HCT116 (cell line): ENCODE data around the gene SDK2. TPM values are rescaled to one million over a fixed set of nuclear protein-coding genes. Genes with fewer than 3 reads are reported as not detected.

Experiments
- ATAC-seq: fragments of 200-7000 bp; cut with Tn5 transposase; 2 replicates; pipeline ENCODE4 v1.9.1; 2020; ENCODE audit warnings: mild to moderate bottlenecking, moderate library complexity
- BruUV-seq: library from RNA; stranded (reverse); fragments of 400-500 nt; replicated peaks from 2 replicates; lab custom pipeline; 2021; lab: Mats Ljungman, UMichigan
- CTCF ChIA-PET: fragments of 300-600 bp; sonication (Branson Sonifier 250); formaldehyde crosslinking; loops from one replicate; lab custom pipeline; 2021; ENCODE audit warnings: antibody characterized with exemption; lab: Charles Lee
- POLR2A ChIA-PET: fragments of 300-600, 350-600 bp; sonication (Branson Sonifier 250); formaldehyde crosslinking; loops from one replicate; lab custom pipeline; 2021; ENCODE audit warnings: antibody characterized with exemption; lab: Charles Lee
- RAD21 ChIA-PET, 2 experiments: fragments of 300-600 bp; sonication (Branson Sonifier 250); formaldehyde crosslinking; loops; one replicate each; lab custom pipeline; 2023; ENCODE audit warnings: low total read pairs in 2 of 2; ENCODE audit not compliant: uncharacterized antibody in 2 of 2, unreplicated experiment in 2 of 2, low non-redundant PET in 1 of 2; lab: Charles Lee
- DNase-seq: peaks from one replicate; pipeline ENCODE4 v3.0.0-alpha.2; 2010; ENCODE audit warnings: low read depth, low spot score
- H2AFZ ChIP-seq: fragments of 200-600 bp; shearing (Covaris generic), sonication (generic); 2 replicates; pipeline ENCODE4 v1.6.1; 2017; ENCODE audit warnings: low read depth, mixed run types, mixed read lengths, antibody characterized with exemption, low read length; ENCODE audit not compliant: poor library complexity, severe bottlenecking
- H3K27ac ChIP-seq: 2 replicates; pipeline ENCODE4 v1.5.1; 2012; ENCODE audit warnings: low read depth, low read length
- H3K27me3 ChIP-seq: fragments of 200-600 bp; sonication (generic); 2 replicates; pipeline ENCODE4 v1.6.1; 2016; ENCODE audit warnings: mixed run types, low read length, mixed read lengths; ENCODE audit not compliant: insufficient read depth
- H3K36me3 ChIP-seq, 2 experiments: fragments of 200-500 bp in 1 of 2; fragments of 200-600 bp in 1 of 2; sonication (Bioruptor generic) in 1 of 2; sonication (generic) in 1 of 2; 2 replicates each; pipeline versions ENCODE4 v1.5.1 to v1.6.1; 2014 to 2016; ENCODE audit warnings: low read length in 2 of 2, inconsistent platforms in 1 of 2, mixed read lengths in 1 of 2, mixed run types in 1 of 2; ENCODE audit not compliant: insufficient read depth in 2 of 2, control insufficient read depth in 1 of 2
- H3K4me1 ChIP-seq, 2 experiments: fragments of 200-600 bp in 1 of 2; sonication (generic) in 1 of 2; 2 replicates each; pipeline versions ENCODE4 v1.5.1 to v1.6.1; 2012 to 2017; ENCODE audit warnings: low read length in 2 of 2, inconsistent platforms in 1 of 2, mild to moderate bottlenecking in 1 of 2, mixed read lengths in 1 of 2, mixed run types in 1 of 2, moderate library complexity in 1 of 2; ENCODE audit not compliant: insufficient read depth in 2 of 2, control insufficient read depth in 1 of 2
- H3K4me2 ChIP-seq: fragments of 200-600 bp; sonication (generic); 2 replicates; pipeline ENCODE4 v1.6.1; 2017; ENCODE audit warnings: mixed run types, low read length, mixed read lengths
- H3K4me3 ChIP-seq, 2 experiments: fragments of 200-600 bp in 1 of 2; sonication (generic) in 1 of 2; replicated peaks in 1 of 2; 2 replicates each; pipeline ENCODE4 v1.5.1; 2011 to 2016; ENCODE audit warnings: low read length in 2 of 2, control low read depth in 1 of 2, low read depth in 1 of 2, mild to moderate bottlenecking in 1 of 2, mixed read lengths in 1 of 2, mixed run types in 1 of 2
- H3K79me2 ChIP-seq: fragments of 200-600 bp; sonication (generic); 2 replicates; pipeline ENCODE4 v1.6.1; 2017; ENCODE audit warnings: mild to moderate bottlenecking, mixed run types, low read length, moderate library complexity, mixed read lengths; ENCODE audit not compliant: insufficient read depth
- H3K9ac ChIP-seq: fragments of 200-600 bp; sonication (generic); 2 replicates; pipeline ENCODE4 v1.6.1; 2016; ENCODE audit warnings: low read length, mixed read lengths
- H3K9me2 ChIP-seq: fragments of 200-600 bp; sonication (generic), shearing (Covaris generic); 2 replicates; pipeline ENCODE4 v1.6.1; 2017; ENCODE audit warnings: mixed run types, mild to moderate bottlenecking, moderate library complexity; ENCODE audit not compliant: insufficient read depth
- H3K9me3 ChIP-seq, 2 experiments: fragments of 200-500 bp in 1 of 2; fragments of 200-600 bp in 1 of 2; sonication (Bioruptor generic) in 1 of 2; sonication (generic) in 1 of 2; 2 replicates each; pipeline ENCODE4 v1.6.1; 2014 to 2017; ENCODE audit warnings: low read length in 2 of 2, mixed read lengths in 2 of 2, inconsistent platforms in 1 of 2, low read depth in 1 of 2, mild to moderate bottlenecking in 1 of 2, mixed run types in 1 of 2, moderate library complexity in 1 of 2; ENCODE audit not compliant: control insufficient read depth in 1 of 2, insufficient read depth in 1 of 2
- H4K20me1 ChIP-seq: fragments of 200-600 bp; sonication (generic), shearing (Covaris generic); 2 replicates; pipeline ENCODE4 v1.6.1; 2017; ENCODE audit warnings: mixed run types, mild to moderate bottlenecking, moderate library complexity; ENCODE audit not compliant: insufficient read depth
- CEBPB ChIP-seq: IDR thresholded peaks from 2 replicates; pipeline ENCODE4 v1.6.1; 2012; ENCODE audit warnings: low read depth
- EGR1 ChIP-seq: IDR thresholded peaks from 2 replicates; pipeline ENCODE4 v1.6.1; 2012; ENCODE audit warnings: low read depth
- EZH2phosphoT487 ChIP-seq: fragments of 200-600 bp; IDR thresholded peaks from 2 replicates; pipeline ENCODE4 v1.6.1; 2018; ENCODE audit warnings: antibody characterized with exemption, borderline replicate concordance
- FOSL1 ChIP-seq: IDR thresholded peaks from 2 replicates; pipeline ENCODE4 v1.6.1; 2012; ENCODE audit warnings: low read depth
- JUND ChIP-seq: IDR thresholded peaks from 2 replicates; pipeline ENCODE4 v1.6.1; 2012
- POLR2A ChIP-seq: IDR thresholded peaks from 2 replicates; pipeline ENCODE4 v1.7.0; 2011; ENCODE audit warnings: borderline replicate concordance; ENCODE audit not compliant: insufficient read depth, insufficient read length; ENCODE audit errors: extremely low read depth
- POLR2AphosphoS5 ChIP-seq: IDR thresholded peaks from 2 replicates; pipeline ENCODE4 v1.6.1; 2011; ENCODE audit warnings: mild to moderate bottlenecking, low read depth, low read length, moderate library complexity
- RAD21 ChIP-seq: IDR thresholded peaks from 2 replicates; pipeline ENCODE4 v1.6.1; 2012; ENCODE audit warnings: low read depth, mild to moderate bottlenecking
- SIN3A ChIP-seq: IDR thresholded peaks from 2 replicates; pipeline ENCODE4 v1.6.1; 2012; ENCODE audit warnings: low read depth
- SRF ChIP-seq: IDR thresholded peaks from 2 replicates; pipeline ENCODE4 v1.6.1; 2012; ENCODE audit warnings: low read depth
- ZNF274 ChIP-seq: fragments of 200-500 bp; sonication (Bioruptor generic); IDR thresholded peaks from 2 replicates; pipeline ENCODE4 v1.6.1; 2014; ENCODE audit warnings: mild to moderate bottlenecking, low read depth, low read length, inconsistent platforms
- intact Hi-C: fragments of 100-400 bp; cut with micrococcal nuclease; formaldehyde crosslinking; loops from 2 replicates; pipeline ENCODE4 v1.10.0; 2022
- total RNA-seq: library from RNA; stranded (reverse); gene quantifications from one replicate; pipeline ENCODE4 v1.2.1, GENCODE V29; 2021; ENCODE audit not compliant: unreplicated experiment
- TF ChIP-seq, protein P1 (sequence below): IDR thresholded peaks from 2 replicates; pipeline ENCODE4 v1.6.1; 2012

Gene SDK2
- total RNA-seq, 1 experiment from 2014 or later = 0.10 TPM

- Histone ChIP-seq H3K4me1 (peaks cover 7% of the 10 kb centered on the region in 2 experiments; a peak in 3 of 4 replicates), H3K9me3 (no peaks in the 10 kb centered on the region), H4K20me1 (no peaks in the 10 kb centered on the region), H3K4me2 (no peak overlapping the region), H3K36me3 (no peaks in the 10 kb centered on the region), H3K27me3 (peaks cover 3% of the 10 kb centered on the region; the same call in 1 of the 2 replicates), H3K27ac (no peak overlapping the region), H2AFZ (no peak overlapping the region), H3K79me2 (no peaks in the 10 kb centered on the region), H3K4me3 (no peak overlapping the region), H3K9me2 (no peaks in the 10 kb centered on the region), H3K9ac (no peak overlapping the region)
- TF ChIP-seq EZH2phosphoT487 = no peak
- no peak for TF ChIP-seq POLR2AphosphoS5
- no peak for TF ChIP-seq FOSL1
- TF ChIP-seq SRF = no peak
- TF ChIP-seq JUND = no peak
- TF ChIP-seq POLR2A = no peak
- TF ChIP-seq, protein P1, sequence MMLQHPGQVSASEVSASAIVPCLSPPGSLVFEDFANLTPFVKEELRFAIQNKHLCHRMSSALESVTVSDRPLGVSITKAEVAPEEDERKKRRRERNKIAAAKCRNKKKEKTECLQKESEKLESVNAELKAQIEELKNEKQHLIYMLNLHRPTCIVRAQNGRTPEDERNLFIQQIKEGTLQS = no peak
- intact Hi-C loops = no loop called here
- RAD21 ChIA-PET = no interaction called here
- no TSS peak for BruUV-seq
- POLR2A ChIA-PET = no interaction called here
- no peak for ATAC-seq
- DNase-seq = no peak
- CTCF ChIA-PET = no interaction called here
Measured at GRCh38 chr17:73550556-73550955, 93.7 kb downstream of the SDK2 start.

DNA sequence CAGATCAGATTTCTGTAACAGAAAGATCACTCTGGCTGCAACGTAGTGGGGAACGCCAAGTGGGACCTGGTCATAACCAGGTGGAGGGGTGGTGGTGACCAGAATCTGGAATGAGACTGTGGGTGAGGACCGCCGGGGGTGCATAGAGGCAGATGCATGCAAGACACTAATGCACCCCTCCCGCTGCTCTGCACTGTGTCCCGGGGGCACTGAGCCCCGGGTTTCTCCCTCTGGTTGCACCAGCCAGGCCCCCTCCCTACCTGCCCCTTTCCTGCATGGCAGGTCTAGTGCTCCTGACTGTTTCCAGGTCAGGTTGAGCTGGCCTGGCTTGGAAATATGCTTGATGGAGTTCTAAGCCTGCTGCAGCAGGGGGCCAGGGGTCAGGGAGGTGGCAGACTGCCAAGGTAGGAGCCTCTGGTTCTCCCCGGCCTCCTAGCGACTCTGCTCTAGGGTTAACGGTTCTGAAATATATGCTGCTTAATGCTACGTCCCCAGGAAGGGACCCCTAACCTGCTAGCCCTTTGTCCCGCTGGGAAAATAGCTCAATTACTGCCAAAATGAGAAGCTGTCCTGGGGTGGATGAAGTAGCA lies 94.3 kb downstream of the SDK2 start:
- no peaks in the 10 kb centered on the region for H3K9me3 ChIP-seq
- H3K4me2 ChIP-seq = no peak overlapping the region
- no peaks in the 10 kb centered on the region for H3K9me2 ChIP-seq
- no peak for ATAC-seq
- H3K27me3 ChIP-seq = no peaks in the 10 kb centered on the region; the same call in 1 of the 2 replicates
- BruUV-seq = no TSS peak
- TF ChIP-seq SIN3A (no peak), JUND (no peak), ZNF274 (no peak), POLR2A (no peak), RAD21 (no peak), CEBPB (no peak), EGR1 (no peak)
- no peak overlapping the region for H3K4me3 ChIP-seq
- no peaks in the 10 kb centered on the region for H3K36me3 ChIP-seq
- ChIA-PET POLR2A (no interaction called here), RAD21 (no interaction called here), CTCF (no interaction called here)
- no peak overlapping the region for H2AFZ ChIP-seq
- H3K27ac ChIP-seq = no peak overlapping the region
- H4K20me1 ChIP-seq = no peaks in the 10 kb centered on the region
- no peaks in the 10 kb centered on the region for H3K79me2 ChIP-seq
- no peak overlapping the region for H3K9ac ChIP-seq
- peaks cover 7% of the 10 kb centered on the region in 2 experiments; a peak in 3 of 4 replicates for H3K4me1 ChIP-seq
- intact Hi-C loops = no loop called here
- no peak for DNase-seq
